ENCODE data around the gene EPO.
"Not testable (repeated sequence)": the region's sequence is repeated elsewhere in the genome, so short reads cannot be mapped to it uniquely, and the experiment has no call there.

EPO gene

GRCh38 chr7:100719523-100720278 is 567 bp upstream of the EPO start:
- no peak for DNase-seq (ENCODE audit: low spot score)
- in situ Hi-C loops (cut with MboI; ENCODE audit: low pct_unique_long_range_greater_than_20kb, low sequenced_read_pairs, unreplicated experiment), result no loop called here

GRCh38 chr7:100720671-100721504 is 620 bp downstream of the EPO start:
- no peak for TF ChIP-seq CTCF (IDR thresholded peaks at IDR 0.05; ENCODE audit: extremely low read depth, insufficient read depth, missing control alignments)
- DNase-seq (ENCODE audit: low spot score), result no peak
- in situ Hi-C loops (cut with MboI; ENCODE audit: low pct_unique_long_range_greater_than_20kb, low sequenced_read_pairs, unreplicated experiment), result no loop called here

More at GRCh38 chr7:100719523-100720278, 567 bp upstream of the EPO start:
- no peak for TF ChIP-seq CTCF (IDR thresholded peaks at IDR 0.05; ENCODE audit: extremely low read depth, insufficient read depth, missing control alignments)

- in situ Hi-C loops (cut with MboI; ENCODE audit: low pct_unique_long_range_greater_than_20kb, low sequenced_read_pairs, unreplicated experiment), result no loop called here
- no peak for DNase-seq (ENCODE audit: low spot score)
- TF ChIP-seq CTCF (IDR thresholded peaks at IDR 0.05; ENCODE audit: extremely low read depth, insufficient read depth, missing control alignments), result no peak
These were observed 1.2 kb downstream of the EPO start for GRCh38 chr7:100721505-100721812.

GRCh38 chr7:100722480-100723212 is 2.4 kb downstream of the EPO start:
- no peak for DNase-seq (ENCODE audit: low spot score)
- no peak for TF ChIP-seq CTCF (IDR thresholded peaks at IDR 0.05; ENCODE audit: extremely low read depth, insufficient read depth, missing control alignments)
- in situ Hi-C loops (cut with MboI; ENCODE audit: low pct_unique_long_range_greater_than_20kb, low sequenced_read_pairs, unreplicated experiment), result no loop called here

- no peak for DNase-seq (ENCODE audit: low spot score)
- in situ Hi-C loops (cut with MboI; ENCODE audit: low pct_unique_long_range_greater_than_20kb, low sequenced_read_pairs, unreplicated experiment), result no loop called here
- TF ChIP-seq CTCF (IDR thresholded peaks at IDR 0.05; ENCODE audit: extremely low read depth, insufficient read depth, missing control alignments), result no peak
These were observed 3.5 kb downstream of the EPO start for GRCh38 chr7:100723732-100724275.

- in situ Hi-C loops (cut with MboI; ENCODE audit: low pct_unique_long_range_greater_than_20kb, low sequenced_read_pairs, unreplicated experiment); DNase-seq (ENCODE audit: low spot score): not testable (repeated sequence)
These were observed 4.1 kb downstream of the EPO start for GRCh38 chr7:100724364-100724763.

Measured in GM13977 (cell line).